K562 (cell line): ENCODE measurements around the gene OR52E5.

Experiments used
- ADNP ChIP-seq: fragments of 200-800 bp; sonication (Bioruptor generic); IDR thresholded peaks from 2 replicates; pipeline ENCODE4 v1.6.1; 2016; ENCODE audit warnings: missing genetic modification characterization, missing compliant biosample characterization
- CCNT2 ChIP-seq: IDR thresholded peaks from 2 replicates; pipeline ENCODE4 v1.6.1; 2011; ENCODE audit warnings: borderline replicate concordance, low read depth, mild to moderate bottlenecking, moderate library complexity, mixed read lengths, low read length; ENCODE audit not compliant: insufficient read length; ENCODE audit errors: extremely low read depth
- JUNB ChIP-seq: fragments of 450-650 bp; formaldehyde crosslinking; conservative IDR thresholded peaks from 2 replicates; pipeline ENCODE4 v1.4.0; 2020; ENCODE audit warnings: mild to moderate bottlenecking
- NFYB ChIP-seq: IDR thresholded peaks from 2 replicates; pipeline ENCODE4 v1.6.1; 2011; ENCODE audit warnings: mild to moderate bottlenecking, moderate library complexity; ENCODE audit not compliant: insufficient read length; ENCODE audit errors: extremely low read depth
- SMARCA4 ChIP-seq: fragments of 450-650 bp; IDR thresholded peaks from 2 replicates; pipeline ENCODE4 v1.6.1; 2016
- SREBF2 ChIP-seq: sonication (generic); formaldehyde crosslinking; IDR thresholded peaks from 2 replicates; pipeline ENCODE4 v1.4.0; 2020; ENCODE audit warnings: mild to moderate bottlenecking, missing genetic modification reagents
- TF ChIP-seq, protein P1 (sequence below), 3 experiments: IDR thresholded peaks in 2 of 3; conservative IDR thresholded peaks in 1 of 3; 2 replicates each; pipeline ENCODE4 v1.5.1; 2011 to 2012; ENCODE audit warnings: low read length in 3 of 3, mild to moderate bottlenecking in 3 of 3, control low read depth in 2 of 3, improper control_type of control experiment in 1 of 3, inconsistent platforms in 1 of 3, low read depth in 1 of 3, mixed read lengths in 1 of 3, moderate library complexity in 1 of 3; ENCODE audit not compliant: insufficient read depth in 2 of 3
- TF ChIP-seq, protein P2 (sequence below): fragments of 450-650 bp; IDR thresholded peaks from 2 replicates; pipeline ENCODE4 v1.6.1; 2018; ENCODE audit not compliant: partially characterized antibody

DNA sequence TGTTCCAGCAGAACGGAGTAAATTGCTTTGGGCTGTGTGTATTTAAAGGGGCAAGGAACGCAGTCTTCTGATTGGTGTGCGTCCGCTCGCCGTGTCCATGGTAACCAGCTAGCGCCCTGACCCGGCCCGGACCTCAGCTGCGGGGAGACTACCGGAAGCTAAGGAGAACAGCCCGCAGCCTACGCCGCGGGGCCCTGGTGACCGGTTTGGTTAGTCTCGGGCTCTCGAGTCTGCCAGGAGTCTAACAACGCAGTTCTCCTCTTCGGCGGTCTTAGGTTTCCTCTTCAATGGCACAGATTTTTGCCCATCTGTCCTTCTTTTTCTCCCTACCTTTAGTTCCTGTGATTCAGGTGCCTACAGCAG lies 45.6 kb downstream of the OR52E5 start:
- no peak for TF ChIP-seq JUNB
- no peak for TF ChIP-seq ADNP (tag)
- no peak for TF ChIP-seq SREBF2
- TF ChIP-seq NFYB = no peak
- TF ChIP-seq, protein P1, sequence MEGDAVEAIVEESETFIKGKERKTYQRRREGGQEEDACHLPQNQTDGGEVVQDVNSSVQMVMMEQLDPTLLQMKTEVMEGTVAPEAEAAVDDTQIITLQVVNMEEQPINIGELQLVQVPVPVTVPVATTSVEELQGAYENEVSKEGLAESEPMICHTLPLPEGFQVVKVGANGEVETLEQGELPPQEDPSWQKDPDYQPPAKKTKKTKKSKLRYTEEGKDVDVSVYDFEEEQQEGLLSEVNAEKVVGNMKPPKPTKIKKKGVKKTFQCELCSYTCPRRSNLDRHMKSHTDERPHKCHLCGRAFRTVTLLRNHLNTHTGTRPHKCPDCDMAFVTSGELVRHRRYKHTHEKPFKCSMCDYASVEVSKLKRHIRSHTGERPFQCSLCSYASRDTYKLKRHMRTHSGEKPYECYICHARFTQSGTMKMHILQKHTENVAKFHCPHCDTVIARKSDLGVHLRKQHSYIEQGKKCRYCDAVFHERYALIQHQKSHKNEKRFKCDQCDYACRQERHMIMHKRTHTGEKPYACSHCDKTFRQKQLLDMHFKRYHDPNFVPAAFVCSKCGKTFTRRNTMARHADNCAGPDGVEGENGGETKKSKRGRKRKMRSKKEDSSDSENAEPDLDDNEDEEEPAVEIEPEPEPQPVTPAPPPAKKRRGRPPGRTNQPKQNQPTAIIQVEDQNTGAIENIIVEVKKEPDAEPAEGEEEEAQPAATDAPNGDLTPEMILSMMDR (IDR thresholded peaks at IDR 0.05 in 2 of 3, conservative IDR thresholded peaks at IDR 0.05 in 1 of 3; ENCODE audit: insufficient read depth in 2 of 3, low read depth in 1 of 3, low read length in 3 of 3) = no peak
- no peak for TF ChIP-seq SMARCA4
- TF ChIP-seq CCNT2 = no peak
- TF ChIP-seq, protein P2, sequence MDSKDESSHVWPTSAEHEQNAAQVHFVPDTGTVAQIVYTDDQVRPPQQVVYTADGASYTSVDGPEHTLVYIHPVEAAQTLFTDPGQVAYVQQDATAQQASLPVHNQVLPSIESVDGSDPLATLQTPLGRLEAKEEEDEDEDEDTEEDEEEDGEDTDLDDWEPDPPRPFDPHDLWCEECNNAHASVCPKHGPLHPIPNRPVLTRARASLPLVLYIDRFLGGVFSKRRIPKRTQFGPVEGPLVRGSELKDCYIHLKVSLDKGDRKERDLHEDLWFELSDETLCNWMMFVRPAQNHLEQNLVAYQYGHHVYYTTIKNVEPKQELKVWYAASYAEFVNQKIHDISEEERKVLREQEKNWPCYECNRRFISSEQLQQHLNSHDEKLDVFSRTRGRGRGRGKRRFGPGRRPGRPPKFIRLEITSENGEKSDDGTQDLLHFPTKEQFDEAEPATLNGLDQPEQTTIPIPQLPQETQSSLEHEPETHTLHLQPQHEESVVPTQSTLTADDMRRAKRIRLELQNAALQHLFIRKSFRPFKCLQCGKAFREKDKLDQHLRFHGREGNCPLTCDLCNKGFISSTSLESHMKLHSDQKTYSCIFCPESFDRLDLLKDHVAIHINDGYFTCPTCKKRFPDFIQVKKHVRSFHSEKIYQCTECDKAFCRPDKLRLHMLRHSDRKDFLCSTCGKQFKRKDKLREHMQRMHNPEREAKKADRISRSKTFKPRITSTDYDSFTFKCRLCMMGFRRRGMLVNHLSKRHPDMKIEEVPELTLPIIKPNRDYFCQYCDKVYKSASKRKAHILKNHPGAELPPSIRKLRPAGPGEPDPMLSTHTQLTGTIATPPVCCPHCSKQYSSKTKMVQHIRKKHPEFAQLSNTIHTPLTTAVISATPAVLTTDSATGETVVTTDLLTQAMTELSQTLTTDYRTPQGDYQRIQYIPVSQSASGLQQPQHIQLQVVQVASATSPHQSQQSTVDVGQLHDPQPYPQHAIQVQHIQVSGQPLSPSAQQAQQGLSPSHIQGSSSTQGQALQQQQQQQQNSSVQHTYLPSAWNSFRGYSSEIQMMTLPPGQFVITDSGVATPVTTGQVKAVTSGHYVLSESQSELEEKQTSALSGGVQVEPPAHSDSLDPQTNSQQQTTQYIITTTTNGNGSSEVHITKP = no peak
